ENCODE data around the gene CALM1. TPM values are rescaled to one million over a fixed set of nuclear protein-coding genes. Genes with fewer than 3 reads are reported as not detected.

CALM1 gene
- total and polyA plus RNA-seq, 2 donors from 2014 or later: 328 to 469 TPM

GRCh38 chr14:90421632-90422020, 24.8 kb downstream of the CALM1 start:
- no peak for TF ChIP-seq CTCF (IDR thresholded peaks at IDR 0.05; ENCODE audit: borderline replicate concordance, extremely low read depth, insufficient read depth)
- H3K4me1 ChIP-seq (ENCODE audit: control insufficient read depth in 2 of 3, insufficient read depth in 2 of 3, low read depth in 1 of 3, low read length in 3 of 3): no peaks in the 10 kb centered on the region
- no peaks in the 10 kb centered on the region for H3K27me3 ChIP-seq (ENCODE audit: control insufficient read depth, insufficient read depth, low read length)
- DNase-seq (no peak), FAIRE-seq (no peak)
- no peak overlapping the region for H3K27ac ChIP-seq (ENCODE audit: low read depth in 2 of 2, low read length in 2 of 2)
- intact Hi-C loops (cut with DNase I): no loop called here
- no peaks in the 10 kb centered on the region for H3K9me3 ChIP-seq (ENCODE audit: control insufficient read depth in 2 of 3, insufficient read depth in 1 of 3, low read length in 3 of 3)
- H3K9ac ChIP-seq (ENCODE audit: low read length in 3 of 3): no peak overlapping the region
- H3K36me3 ChIP-seq (ENCODE audit: control insufficient read depth in 2 of 3, insufficient read depth in 3 of 3, low read length in 3 of 3): no peaks in the 10 kb centered on the region
- H3K4me3 ChIP-seq (ENCODE audit: low read length in 3 of 3): no peak overlapping the region

GRCh38 chr14:90423166-90423565, 26.3 kb downstream of the CALM1 start:
- no peaks in the 10 kb centered on the region for H3K9me3 ChIP-seq (ENCODE audit: control insufficient read depth in 2 of 3, insufficient read depth in 1 of 3, low read length in 3 of 3)
- H3K36me3 ChIP-seq (ENCODE audit: control insufficient read depth in 2 of 3, insufficient read depth in 3 of 3, low read length in 3 of 3): no peaks in the 10 kb centered on the region
- no peak for DNase-seq
- no peak for TF ChIP-seq CTCF (IDR thresholded peaks at IDR 0.05; ENCODE audit: borderline replicate concordance, extremely low read depth, insufficient read depth)
- intact Hi-C loops (cut with DNase I): no loop called here
- no peak for FAIRE-seq
- H3K4me1 ChIP-seq (ENCODE audit: control insufficient read depth in 2 of 3, insufficient read depth in 2 of 3, low read depth in 1 of 3, low read length in 3 of 3): peaks cover 0 to 7% (median 6%) of the 10 kb centered on the region in 3 donors
- no peak overlapping the region for H3K9ac ChIP-seq (ENCODE audit: low read length in 3 of 3)
- no peak overlapping the region for H3K27ac ChIP-seq (ENCODE audit: low read depth in 2 of 2, low read length in 2 of 2)
- no peaks in the 10 kb centered on the region for H3K27me3 ChIP-seq (ENCODE audit: control insufficient read depth, insufficient read depth, low read length)
- no peak overlapping the region for H3K4me3 ChIP-seq (ENCODE audit: low read length in 3 of 3)

GRCh38 chr14:90424075-90424474, 27.2 kb downstream of the CALM1 start:
- no peak overlapping the region for H3K4me3 ChIP-seq (ENCODE audit: low read length in 3 of 3)
- intact Hi-C loops (cut with DNase I): no loop called here
- no peak for TF ChIP-seq CTCF (IDR thresholded peaks at IDR 0.05; ENCODE audit: borderline replicate concordance, extremely low read depth, insufficient read depth)
- no peak for FAIRE-seq
- no peaks in the 10 kb centered on the region for H3K9me3 ChIP-seq (ENCODE audit: control insufficient read depth in 2 of 3, insufficient read depth in 1 of 3, low read length in 3 of 3)
- no peak overlapping the region for H3K27ac ChIP-seq (ENCODE audit: low read depth in 2 of 2, low read length in 2 of 2)
- no peaks in the 10 kb centered on the region for H3K36me3 ChIP-seq (ENCODE audit: control insufficient read depth in 2 of 3, insufficient read depth in 3 of 3, low read length in 3 of 3)
- peaks cover 0 to 7% (median 6%) of the 10 kb centered on the region in 3 donors for H3K4me1 ChIP-seq (ENCODE audit: control insufficient read depth in 2 of 3, insufficient read depth in 2 of 3, low read depth in 1 of 3, low read length in 3 of 3)
- H3K27me3 ChIP-seq (ENCODE audit: control insufficient read depth, insufficient read depth, low read length): no peaks in the 10 kb centered on the region
- DNase-seq: no peak
- H3K9ac ChIP-seq (ENCODE audit: low read length in 3 of 3): no peak overlapping the region
